GM12892 (cell line): ENCODE results near the gene GULP1.

ENCODE experiments used
- POLR2A ChIP-seq: IDR thresholded peaks from 2 replicates; pipeline ENCODE4 v1.6.1; 2011; ENCODE audit warnings: low read depth, low read length, control low read depth
- TAF1 ChIP-seq: IDR thresholded peaks from 2 replicates; pipeline ENCODE4 v1.6.1; 2011; ENCODE audit warnings: low read depth, mild to moderate bottlenecking, control low read depth, low read length, borderline replicate concordance

DNA sequence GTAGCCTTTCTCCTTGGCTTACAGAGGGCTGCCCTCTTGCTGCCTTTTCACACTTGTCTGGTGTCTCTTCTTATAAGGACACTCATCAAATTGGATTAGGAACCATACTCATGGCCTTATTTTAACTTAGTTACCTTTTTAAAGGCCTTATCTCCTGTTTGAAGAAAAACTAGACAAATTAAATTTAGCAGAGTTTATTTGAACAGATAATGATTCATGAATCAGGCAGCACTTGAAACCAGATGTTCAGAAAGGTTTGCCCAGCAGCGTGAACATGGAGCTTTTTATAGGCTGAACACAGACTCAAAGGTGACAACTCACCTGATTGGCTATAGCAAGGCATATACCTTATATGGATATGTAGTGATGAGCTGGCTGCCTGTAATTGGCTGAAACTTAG lies 238.0 kb downstream of the GULP1 start:
- TF ChIP-seq POLR2A (no peak), TAF1 (no peak)
